Adrenal gland (tissue), 5 donors: ENCODE results near the gene ARPC1B.

Experiments used
- POLR2A ChIP-seq, 2 donors: fragments of 450-650 bp; IDR thresholded peaks; one replicate each; pipeline ENCODE4 v1.6.1; 2017; ENCODE audit warnings: antibody characterized with exemption in 2 of 2, mild to moderate bottlenecking in 2 of 2, moderate library complexity in 1 of 2
- TF ChIP-seq, protein P1 (sequence below), 6 experiments: fragments of 450-650 bp in 4 of 6; fragments of 200-600 bp in 2 of 6; sonication (generic) in 1 of 6; IDR thresholded peaks; 1 replicate in 5 of 6; 2 replicates in 1 of 6; pipeline versions ENCODE4 v1.5.1 to v1.8.0; 2016 to 2021; ENCODE audit warnings: antibody characterized with exemption in 6 of 6, mild to moderate bottlenecking in 2 of 6, moderate library complexity in 1 of 6
- donor health status: DM: no; HTN: no; CAD: no.

DNA sequence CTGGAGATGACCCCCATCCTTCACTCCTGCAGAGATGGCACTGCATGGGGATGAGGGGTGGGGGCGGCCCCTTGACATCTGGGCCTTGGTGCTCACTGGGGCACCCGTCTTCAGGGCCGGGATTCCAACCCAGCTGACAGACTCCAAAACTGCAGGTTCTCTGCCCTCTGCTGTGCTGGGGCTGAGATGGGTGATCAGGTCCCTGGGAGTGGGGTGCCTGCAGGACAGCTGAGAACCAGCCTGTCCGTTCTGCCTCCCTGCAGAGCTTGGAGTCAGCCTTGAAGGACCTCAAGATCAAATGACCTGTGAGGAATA, 19.6 kb downstream of the ARPC1B start:
- TF ChIP-seq POLR2A (IDR thresholded peaks at IDR 0.05) = no peak
- TF ChIP-seq, protein P1, sequence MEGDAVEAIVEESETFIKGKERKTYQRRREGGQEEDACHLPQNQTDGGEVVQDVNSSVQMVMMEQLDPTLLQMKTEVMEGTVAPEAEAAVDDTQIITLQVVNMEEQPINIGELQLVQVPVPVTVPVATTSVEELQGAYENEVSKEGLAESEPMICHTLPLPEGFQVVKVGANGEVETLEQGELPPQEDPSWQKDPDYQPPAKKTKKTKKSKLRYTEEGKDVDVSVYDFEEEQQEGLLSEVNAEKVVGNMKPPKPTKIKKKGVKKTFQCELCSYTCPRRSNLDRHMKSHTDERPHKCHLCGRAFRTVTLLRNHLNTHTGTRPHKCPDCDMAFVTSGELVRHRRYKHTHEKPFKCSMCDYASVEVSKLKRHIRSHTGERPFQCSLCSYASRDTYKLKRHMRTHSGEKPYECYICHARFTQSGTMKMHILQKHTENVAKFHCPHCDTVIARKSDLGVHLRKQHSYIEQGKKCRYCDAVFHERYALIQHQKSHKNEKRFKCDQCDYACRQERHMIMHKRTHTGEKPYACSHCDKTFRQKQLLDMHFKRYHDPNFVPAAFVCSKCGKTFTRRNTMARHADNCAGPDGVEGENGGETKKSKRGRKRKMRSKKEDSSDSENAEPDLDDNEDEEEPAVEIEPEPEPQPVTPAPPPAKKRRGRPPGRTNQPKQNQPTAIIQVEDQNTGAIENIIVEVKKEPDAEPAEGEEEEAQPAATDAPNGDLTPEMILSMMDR (IDR thresholded peaks at IDR 0.05) = no peak
